SK-N-MC (cell line): ENCODE results near the gene FXYD3.

Experiments used
- EZH2 ChIP-seq: fragments of 200-600 bp; sonication (generic); IDR thresholded peaks from one replicate; pipeline ENCODE4 v1.6.1; 2017; ENCODE audit warnings: antibody characterized with exemption
- FOXP2 ChIP-seq: optimal IDR thresholded peaks from 2 replicates; pipeline ENCODE3; 2011; ENCODE audit warnings: mild to moderate bottlenecking, moderate library complexity; ENCODE audit not compliant: insufficient read depth; ENCODE audit errors: extremely low read length, control extremely low read depth
- POLR2AphosphoS5 ChIP-seq: IDR thresholded peaks from 2 replicates; pipeline ENCODE4 v1.6.1; 2012; ENCODE audit warnings: mild to moderate bottlenecking, low read depth, low read length, borderline replicate concordance

DNA sequence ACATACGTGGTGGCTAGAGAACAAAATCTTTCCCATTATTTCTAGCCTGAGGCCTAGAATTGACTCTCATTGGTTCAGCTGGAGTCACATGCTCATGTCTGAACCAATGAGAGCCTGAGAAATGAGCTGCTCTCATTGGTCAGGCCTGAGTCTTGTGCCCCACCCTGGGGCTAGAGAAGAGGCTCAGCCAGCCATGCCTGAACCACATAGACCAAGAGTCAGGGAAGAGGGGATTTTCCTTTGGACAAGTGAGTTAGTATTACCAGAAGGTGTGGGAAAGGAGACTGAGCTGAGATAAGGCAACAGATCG lies 45.8 kb downstream of the FXYD3 start:
- no peak for TF ChIP-seq EZH2
- TF ChIP-seq POLR2AphosphoS5, result no peak
- TF ChIP-seq FOXP2, result no peak
